Adipocyte (in vitro differentiated cells): ENCODE measurements around the gene MVP.
A peak's percentile ranks its signal among the peaks of the same experiment; 100 is the strongest.

Source experiments
- DNase-seq: peaks from one replicate; pipeline ENCODE4 v3.0.0-alpha.2; 2015; ENCODE audit warnings: low read depth
- H3K27me3 ChIP-seq: replicated peaks from 2 replicates; pipeline ENCODE4 v1.7.0; 2013; ENCODE audit warnings: mild to moderate bottlenecking, low read length, moderate library complexity; ENCODE audit not compliant: control insufficient read depth, insufficient read depth
- H3K36me3 ChIP-seq: 2 replicates; pipeline ENCODE4 v1.7.0; 2013; ENCODE audit warnings: low read length, mild to moderate bottlenecking, moderate library complexity; ENCODE audit not compliant: control insufficient read depth, insufficient read depth, severe bottlenecking
- H3K4me1 ChIP-seq: 2 replicates; pipeline ENCODE4 v1.7.0; 2013; ENCODE audit warnings: mild to moderate bottlenecking, low read length, moderate library complexity; ENCODE audit not compliant: control insufficient read depth, insufficient read depth
- H3K4me3 ChIP-seq: 2 replicates; pipeline ENCODE4 v1.7.0; 2013; ENCODE audit warnings: mild to moderate bottlenecking, low read length, moderate library complexity
- H3K9ac ChIP-seq: 2 replicates; pipeline ENCODE4 v1.7.0; 2013; ENCODE audit warnings: mild to moderate bottlenecking, low read length, moderate library complexity
- H3K9me3 ChIP-seq: 2 replicates; pipeline ENCODE4 v1.7.0; 2013; ENCODE audit warnings: mild to moderate bottlenecking, low read length, moderate library complexity; ENCODE audit not compliant: control insufficient read depth

Gene MVP

DNA sequence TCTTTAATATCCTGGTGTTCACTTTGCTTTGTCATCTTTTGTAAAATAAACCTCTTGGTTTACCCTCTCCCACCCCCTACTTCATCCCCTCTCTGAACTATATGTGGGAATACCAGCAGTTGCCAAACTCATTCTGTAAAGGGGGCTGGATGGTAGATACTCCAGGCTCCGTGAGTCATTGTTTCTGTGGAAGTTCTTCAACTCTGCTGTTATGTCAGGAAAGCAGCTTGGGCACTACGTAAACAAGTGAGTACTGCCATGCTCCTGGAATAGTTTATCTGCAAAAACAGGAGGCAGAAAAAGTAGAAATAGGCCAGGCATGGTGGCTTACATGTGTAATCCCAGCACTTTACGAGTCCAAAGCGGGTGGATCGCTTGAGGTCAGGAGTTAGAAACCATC lies 17.6 kb downstream of the MVP start:
- Histone ChIP-seq H3K4me3 (no peak overlapping the region), H3K4me1 (no peaks in the 10 kb centered on the region), H3K36me3 (peaks cover 95% of the 10 kb centered on the region), H3K27me3 (no peaks in the 10 kb centered on the region), H3K9me3 (no peaks in the 10 kb centered on the region), H3K9ac (no peak overlapping the region)
- DNase-seq = no peak

DNA sequence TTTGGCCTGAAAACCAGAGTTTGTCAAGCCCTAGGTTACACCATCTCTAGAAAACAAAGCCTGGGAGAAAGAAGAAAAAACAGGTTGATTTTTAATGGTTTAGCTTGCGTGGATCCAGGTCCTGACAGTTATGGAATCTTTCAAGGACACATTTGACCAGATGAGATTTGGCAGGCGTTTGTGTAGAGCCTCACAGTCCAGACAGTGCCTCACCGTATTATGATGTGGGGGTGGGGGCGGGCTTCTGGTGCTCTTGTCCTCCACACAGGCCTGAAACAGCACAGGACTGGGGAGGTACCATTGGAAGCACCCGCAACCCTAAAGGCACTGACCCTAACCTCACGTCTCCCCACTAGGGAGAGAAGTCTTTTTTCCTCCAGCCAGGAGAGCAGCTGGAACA lies 19.6 kb downstream of the MVP start:
- Histone ChIP-seq H3K36me3 (peaks cover 93% of the 10 kb centered on the region), H3K4me1 (peaks cover 6% of the 10 kb centered on the region), H3K4me3 (no peak overlapping the region), H3K9me3 (no peaks in the 10 kb centered on the region), H3K9ac (no peak overlapping the region), H3K27me3 (no peaks in the 10 kb centered on the region)
- no peak for DNase-seq

DNA sequence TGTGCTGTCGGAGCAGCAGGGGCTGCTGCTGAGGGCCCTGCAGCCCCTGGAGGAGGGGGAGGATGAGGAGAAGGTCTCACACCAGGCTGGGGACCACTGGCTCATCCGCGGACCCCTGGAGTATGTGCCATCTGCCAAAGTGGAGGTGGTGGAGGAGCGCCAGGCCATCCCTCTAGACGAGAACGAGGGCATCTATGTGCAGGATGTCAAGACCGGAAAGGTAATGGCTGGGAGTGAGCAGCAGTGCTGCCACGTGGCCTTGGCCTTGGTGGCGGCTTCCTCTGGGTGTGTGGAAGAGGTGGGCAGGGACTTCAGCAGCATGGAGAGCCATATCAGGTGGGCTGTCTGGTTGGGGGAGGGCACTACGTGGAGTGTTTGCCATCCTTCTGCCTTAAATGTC lies 20.0 kb downstream of the MVP start:
- H3K4me3 ChIP-seq = no peak overlapping the region

DNA sequence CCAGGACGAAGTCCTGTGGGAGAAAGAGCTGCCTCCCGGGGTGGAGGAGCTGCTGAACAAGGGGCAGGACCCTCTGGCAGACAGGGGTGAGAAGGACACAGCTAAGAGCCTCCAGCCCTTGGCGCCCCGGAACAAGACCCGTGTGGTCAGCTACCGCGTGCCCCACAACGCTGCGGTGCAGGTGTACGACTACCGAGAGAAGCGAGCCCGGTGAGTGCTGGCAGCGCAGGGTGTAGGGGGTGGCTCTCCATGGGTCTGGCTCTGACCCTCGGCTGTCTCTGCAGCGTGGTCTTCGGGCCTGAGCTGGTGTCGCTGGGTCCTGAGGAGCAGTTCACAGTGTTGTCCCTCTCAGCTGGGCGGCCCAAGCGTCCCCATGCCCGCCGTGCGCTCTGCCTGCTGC lies 21.4 kb downstream of the MVP start:
- H3K4me1 ChIP-seq = peaks cover 14% of the 10 kb centered on the region
- no peaks in the 10 kb centered on the region for H3K9me3 ChIP-seq
- no peaks in the 10 kb centered on the region for H3K27me3 ChIP-seq
- DNase-seq = no peak
- H3K9ac ChIP-seq = no peak overlapping the region
- no peak overlapping the region for H3K4me3 ChIP-seq
- peaks cover 92% of the 10 kb centered on the region for H3K36me3 ChIP-seq

More for the DNA sequence above, 20.0 kb downstream of the MVP start:
- H3K4me1 ChIP-seq = peaks cover 9% of the 10 kb centered on the region
- H3K9me3 ChIP-seq = no peaks in the 10 kb centered on the region
- H3K27me3 ChIP-seq = no peaks in the 10 kb centered on the region
- no peak overlapping the region for H3K9ac ChIP-seq
- no peak for DNase-seq
- peaks cover 92% of the 10 kb centered on the region for H3K36me3 ChIP-seq

DNA sequence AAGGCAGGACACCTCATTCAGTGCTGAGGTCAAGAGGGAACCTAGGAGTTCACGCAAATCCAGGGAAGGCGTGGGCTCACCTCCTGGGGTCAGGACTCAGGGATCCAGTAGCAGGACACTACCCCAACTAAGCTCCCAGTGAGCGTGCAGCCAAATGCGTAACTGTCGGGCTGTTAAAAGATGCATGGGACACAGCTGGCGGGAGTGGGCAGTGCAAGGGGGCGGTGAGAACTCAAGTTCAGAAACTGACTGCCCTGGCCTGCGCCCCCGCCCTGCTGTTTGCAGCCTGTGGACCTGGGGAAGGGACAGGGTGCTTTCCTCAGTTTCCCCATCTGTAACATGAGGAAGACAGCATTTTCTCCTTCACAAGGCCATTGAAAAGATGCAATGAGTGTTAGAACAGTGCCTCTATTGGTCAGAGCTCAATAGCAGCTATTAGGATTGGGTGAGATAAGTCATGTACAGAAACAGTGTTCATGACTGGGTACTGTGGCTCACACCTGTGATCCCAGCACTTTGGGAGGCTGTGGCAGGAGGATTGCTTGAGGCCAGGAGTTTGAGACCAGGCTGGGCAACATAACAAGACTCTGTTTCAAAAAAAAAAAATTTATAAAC lies 22.6 kb downstream of the MVP start:
- H3K36me3 ChIP-seq = peaks cover 92% of the 10 kb centered on the region

GRCh38 chr16:29843931-29844330 lies 23.7 kb downstream of the MVP start:
- Histone ChIP-seq H3K4me1 (peaks cover 14% of the 10 kb centered on the region), H3K9me3 (no peaks in the 10 kb centered on the region), H3K4me3 (no peak overlapping the region), H3K36me3 (peaks cover 86% of the 10 kb centered on the region), H3K9ac (no peak overlapping the region), H3K27me3 (no peaks in the 10 kb centered on the region)
- DNase-seq = no peak

More for the DNA sequence above, 22.6 kb downstream of the MVP start:
- Histone ChIP-seq H3K4me3 (no peak overlapping the region), H3K9me3 (no peaks in the 10 kb centered on the region), H3K4me1 (peaks cover 14% of the 10 kb centered on the region), H3K9ac (no peak overlapping the region), H3K27me3 (no peaks in the 10 kb centered on the region)
- no peak for DNase-seq

- Histone ChIP-seq H3K36me3 (peaks cover 78% of the 10 kb centered on the region), H3K27me3 (no peaks in the 10 kb centered on the region), H3K9me3 (no peaks in the 10 kb centered on the region), H3K4me3 (no peak overlapping the region), H3K9ac (peak overlapping the region; percentile 54), H3K4me1 (peaks cover 14% of the 10 kb centered on the region)
- no peak for DNase-seq
Measured at GRCh38 chr16:29844575-29845331, 24.5 kb downstream of the MVP start.

DNA sequence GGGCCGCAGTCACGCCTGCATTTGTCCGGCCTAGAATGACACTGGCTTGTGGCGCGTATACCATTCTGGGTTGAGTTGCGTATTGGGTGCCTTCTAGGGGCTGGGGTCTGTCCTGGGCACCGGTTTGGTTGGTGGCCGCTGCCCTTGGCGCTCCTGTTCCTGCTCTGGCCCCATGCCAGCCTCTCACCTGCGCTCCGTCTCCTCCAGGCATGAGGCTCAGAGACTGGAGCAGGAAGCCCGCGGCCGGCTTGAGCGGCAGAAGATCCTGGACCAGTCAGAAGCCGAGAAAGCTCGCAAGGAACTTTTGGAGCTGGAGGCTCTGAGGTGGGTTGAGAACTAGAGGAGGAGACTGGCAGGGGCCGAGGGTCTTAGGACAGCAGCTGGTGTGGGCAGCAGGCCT lies 25.4 kb downstream of the MVP start:
- Histone ChIP-seq H3K4me3 (no peak overlapping the region), H3K9ac (peak overlapping the region; percentile 54), H3K27me3 (no peaks in the 10 kb centered on the region), H3K9me3 (no peaks in the 10 kb centered on the region), H3K4me1 (peaks cover 14% of the 10 kb centered on the region), H3K36me3 (peaks cover 69% of the 10 kb centered on the region)
- no peak for DNase-seq

DNA sequence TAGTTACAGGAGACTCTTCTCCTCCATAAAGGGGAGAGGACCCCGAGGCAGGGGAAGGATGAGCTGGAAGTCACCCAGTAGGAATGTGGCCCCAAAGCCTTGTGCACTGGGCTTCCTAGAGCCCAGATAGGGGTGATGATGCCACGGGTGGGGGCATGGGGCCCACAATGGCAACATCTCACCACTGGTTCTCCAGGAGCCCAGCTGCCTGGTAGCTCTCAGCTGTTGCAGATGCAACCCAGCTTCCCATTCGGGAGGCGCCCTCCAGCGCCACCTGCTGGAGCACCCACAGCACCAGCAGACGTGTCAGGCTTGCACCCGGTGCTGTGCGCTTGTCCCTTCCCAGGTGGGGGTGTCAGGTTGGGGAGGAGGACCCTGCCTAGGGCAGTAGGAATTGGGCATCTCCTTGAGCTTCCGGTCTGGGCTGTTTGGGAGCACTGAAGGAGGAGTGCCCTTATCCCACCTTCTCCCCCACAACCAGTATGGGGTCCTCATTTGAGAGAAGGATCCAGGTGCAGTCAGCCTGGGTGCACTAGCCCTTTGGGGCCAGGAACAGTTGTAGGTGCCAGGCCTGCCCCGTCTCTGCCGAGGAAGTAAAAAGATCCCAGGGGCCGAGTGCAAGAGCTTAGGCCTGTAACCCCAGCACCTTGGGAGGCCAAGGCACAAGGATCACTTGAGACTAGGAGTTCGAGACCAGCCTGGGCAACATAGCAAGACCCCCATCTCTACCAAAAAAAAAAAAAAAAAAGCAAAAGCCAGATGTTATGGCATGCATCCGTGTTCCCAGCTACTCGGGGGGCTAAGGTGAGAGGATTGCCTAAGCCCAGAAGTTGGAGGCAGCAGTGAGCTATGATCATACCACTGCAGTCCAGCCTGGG lies 28.4 kb downstream of the MVP start:
- no peaks in the 10 kb centered on the region for H3K9me3 ChIP-seq
- peaks cover 45% of the 10 kb centered on the region for H3K36me3 ChIP-seq
- no peaks in the 10 kb centered on the region for H3K27me3 ChIP-seq
- peak; percentile 80 for DNase-seq
- H3K4me1 ChIP-seq = peaks cover 17% of the 10 kb centered on the region
- H3K9ac ChIP-seq = peak overlapping the region; percentile 29
- H3K4me3 ChIP-seq = no peak overlapping the region

- Histone ChIP-seq H3K27me3 (no peaks in the 10 kb centered on the region), H3K9ac (peak overlapping the region; percentile 29), H3K4me3 (no peak overlapping the region), H3K36me3 (peaks cover 36% of the 10 kb centered on the region), H3K4me1 (peaks cover 14% of the 10 kb centered on the region), H3K9me3 (no peaks in the 10 kb centered on the region)
- DNase-seq = no peak
Measured at GRCh38 chr16:29849505-29849904, 29.2 kb downstream of the MVP start.

DNA sequence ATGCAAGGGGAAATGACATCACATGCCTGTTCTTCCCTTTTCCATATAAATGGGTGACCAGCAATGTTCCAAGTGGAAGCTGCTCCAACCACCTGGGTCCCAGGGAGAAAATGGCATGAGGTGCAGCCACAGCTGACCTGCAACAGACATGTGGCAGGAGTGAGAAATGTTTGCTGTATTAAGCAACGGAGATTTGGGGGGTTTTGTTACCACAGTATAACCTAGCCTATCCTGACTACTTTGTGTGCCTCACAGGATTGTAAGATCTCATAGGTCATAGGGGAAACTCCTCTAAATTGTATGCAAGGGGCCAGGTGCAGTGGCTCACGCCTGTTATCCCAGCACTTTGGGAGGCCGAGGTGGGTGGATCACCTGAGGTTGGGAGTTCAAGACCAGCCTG lies 30.7 kb downstream of the MVP start:
- Histone ChIP-seq H3K4me1 (peaks cover 2% of the 10 kb centered on the region), H3K9ac (no peak overlapping the region), H3K9me3 (no peaks in the 10 kb centered on the region), H3K36me3 (peaks cover 23% of the 10 kb centered on the region), H3K27me3 (no peaks in the 10 kb centered on the region), H3K4me3 (no peak overlapping the region)
- DNase-seq = no peak
